Measurements from ENCODE around the gene KRTAP7-1. TPM values are rescaled to one million over a fixed set of nuclear protein-coding genes. Genes with fewer than 3 reads are reported as not detected.

The KRTAP7-1 gene, protein sequence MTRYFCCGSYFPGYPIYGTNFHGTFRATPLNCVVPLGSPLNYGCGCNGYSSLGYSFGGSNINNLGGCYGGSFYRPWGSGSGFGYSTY
- total RNA-seq: not detected in 2 replicates

DNA sequence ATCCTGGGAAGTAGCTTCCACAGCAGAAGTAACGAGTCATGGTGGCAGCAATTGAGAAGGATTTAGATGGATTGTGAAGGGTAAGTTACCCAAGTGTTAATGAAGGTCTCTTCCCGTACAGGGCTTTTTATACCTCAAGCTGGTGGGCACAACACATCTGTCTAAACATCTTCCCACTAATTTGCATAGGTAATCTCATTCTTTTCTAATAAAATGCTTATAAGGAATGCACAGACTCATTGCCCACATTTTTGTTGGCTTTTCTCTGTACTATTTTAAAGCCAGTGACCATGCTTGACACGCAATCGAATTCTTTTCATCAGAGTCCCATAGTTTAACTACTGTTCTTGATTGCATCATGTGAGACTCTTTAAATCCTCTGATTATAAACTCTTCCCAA lies at the start of gene KRTAP7-1:
Gene KRTAP7-1, minus strand, starts transcription at position 101 of the 400 bp plus-strand sequence. Its CDS starts 61 bp downstream, at position 40.
- DNase-seq (ENCODE audit: insufficient read length, low spot score, missing footprints): no peak
- Histone ChIP-seq H3K27me3 (ENCODE audit: insufficient read depth, low read length) (no peaks in the 10 kb centered on the region), H3K79me2 (ENCODE audit: insufficient read depth, low read length) (no peaks in the 10 kb centered on the region), H3K36me3 (ENCODE audit: insufficient read depth, low read length) (no peaks in the 10 kb centered on the region), H3K4me2 (ENCODE audit: insufficient read depth, low read length) (no peak within 1 kb of the TSS), H3K27ac (ENCODE audit: low read depth, low read length) (no peak within 1 kb of the TSS), H3K4me1 (ENCODE audit: insufficient read depth, low read length) (no peaks in the 10 kb centered on the region), H3K4me3 (ENCODE audit: insufficient read depth, low read length) (no peak within 1 kb of the TSS), H4K20me1 (ENCODE audit: insufficient read depth, low read length) (no peaks in the 10 kb centered on the region), H2AFZ (ENCODE audit: low read length) (no peak within 1 kb of the TSS), H3K9me3 (ENCODE audit: low read depth, low read length) (peaks cover 8% of the 10 kb centered on the region)
- TF ChIP-seq, protein P1, sequence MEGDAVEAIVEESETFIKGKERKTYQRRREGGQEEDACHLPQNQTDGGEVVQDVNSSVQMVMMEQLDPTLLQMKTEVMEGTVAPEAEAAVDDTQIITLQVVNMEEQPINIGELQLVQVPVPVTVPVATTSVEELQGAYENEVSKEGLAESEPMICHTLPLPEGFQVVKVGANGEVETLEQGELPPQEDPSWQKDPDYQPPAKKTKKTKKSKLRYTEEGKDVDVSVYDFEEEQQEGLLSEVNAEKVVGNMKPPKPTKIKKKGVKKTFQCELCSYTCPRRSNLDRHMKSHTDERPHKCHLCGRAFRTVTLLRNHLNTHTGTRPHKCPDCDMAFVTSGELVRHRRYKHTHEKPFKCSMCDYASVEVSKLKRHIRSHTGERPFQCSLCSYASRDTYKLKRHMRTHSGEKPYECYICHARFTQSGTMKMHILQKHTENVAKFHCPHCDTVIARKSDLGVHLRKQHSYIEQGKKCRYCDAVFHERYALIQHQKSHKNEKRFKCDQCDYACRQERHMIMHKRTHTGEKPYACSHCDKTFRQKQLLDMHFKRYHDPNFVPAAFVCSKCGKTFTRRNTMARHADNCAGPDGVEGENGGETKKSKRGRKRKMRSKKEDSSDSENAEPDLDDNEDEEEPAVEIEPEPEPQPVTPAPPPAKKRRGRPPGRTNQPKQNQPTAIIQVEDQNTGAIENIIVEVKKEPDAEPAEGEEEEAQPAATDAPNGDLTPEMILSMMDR (IDR thresholded peaks at IDR 0.05; ENCODE audit: extremely low read depth, low read depth, low read length): no peak

DNA sequence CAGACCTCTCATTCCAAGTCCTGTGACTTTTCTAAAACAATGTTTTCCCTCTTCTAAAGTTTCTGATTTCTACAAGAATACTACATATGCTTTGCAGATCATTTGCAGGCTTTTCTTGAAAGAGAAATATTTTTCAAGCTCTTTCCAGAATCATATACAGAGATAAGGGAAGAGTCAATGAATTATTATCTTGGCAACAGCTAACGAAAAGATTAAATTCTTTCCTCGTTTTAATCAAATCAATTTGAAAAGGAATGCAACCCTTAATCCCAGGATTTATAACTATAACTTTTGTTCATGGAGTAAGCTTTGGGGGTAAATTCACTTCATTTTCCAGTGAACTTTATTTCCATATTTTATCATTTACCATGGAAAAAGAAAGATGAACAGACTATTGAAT lies 45.0 kb upstream of the KRTAP7-1 start:
- Histone ChIP-seq H3K9me3 (ENCODE audit: low read depth, low read length) (no peaks in the 10 kb centered on the region), H3K79me2 (ENCODE audit: insufficient read depth, low read length) (no peaks in the 10 kb centered on the region), H4K20me1 (ENCODE audit: insufficient read depth, low read length) (no peaks in the 10 kb centered on the region), H2AFZ (ENCODE audit: low read length) (no peak overlapping the region), H3K4me3 (ENCODE audit: insufficient read depth, low read length) (no peak overlapping the region), H3K4me1 (ENCODE audit: insufficient read depth, low read length) (no peaks in the 10 kb centered on the region), H3K27me3 (ENCODE audit: insufficient read depth, low read length) (no peaks in the 10 kb centered on the region), H3K36me3 (ENCODE audit: insufficient read depth, low read length) (no peaks in the 10 kb centered on the region), H3K4me2 (ENCODE audit: insufficient read depth, low read length) (no peak overlapping the region), H3K27ac (ENCODE audit: low read depth, low read length) (no peak overlapping the region)
- DNase-seq (ENCODE audit: insufficient read length, low spot score, missing footprints): no peak
- TF ChIP-seq, protein P1 (IDR thresholded peaks at IDR 0.05; ENCODE audit: extremely low read depth, low read depth, low read length): no peak

DNA sequence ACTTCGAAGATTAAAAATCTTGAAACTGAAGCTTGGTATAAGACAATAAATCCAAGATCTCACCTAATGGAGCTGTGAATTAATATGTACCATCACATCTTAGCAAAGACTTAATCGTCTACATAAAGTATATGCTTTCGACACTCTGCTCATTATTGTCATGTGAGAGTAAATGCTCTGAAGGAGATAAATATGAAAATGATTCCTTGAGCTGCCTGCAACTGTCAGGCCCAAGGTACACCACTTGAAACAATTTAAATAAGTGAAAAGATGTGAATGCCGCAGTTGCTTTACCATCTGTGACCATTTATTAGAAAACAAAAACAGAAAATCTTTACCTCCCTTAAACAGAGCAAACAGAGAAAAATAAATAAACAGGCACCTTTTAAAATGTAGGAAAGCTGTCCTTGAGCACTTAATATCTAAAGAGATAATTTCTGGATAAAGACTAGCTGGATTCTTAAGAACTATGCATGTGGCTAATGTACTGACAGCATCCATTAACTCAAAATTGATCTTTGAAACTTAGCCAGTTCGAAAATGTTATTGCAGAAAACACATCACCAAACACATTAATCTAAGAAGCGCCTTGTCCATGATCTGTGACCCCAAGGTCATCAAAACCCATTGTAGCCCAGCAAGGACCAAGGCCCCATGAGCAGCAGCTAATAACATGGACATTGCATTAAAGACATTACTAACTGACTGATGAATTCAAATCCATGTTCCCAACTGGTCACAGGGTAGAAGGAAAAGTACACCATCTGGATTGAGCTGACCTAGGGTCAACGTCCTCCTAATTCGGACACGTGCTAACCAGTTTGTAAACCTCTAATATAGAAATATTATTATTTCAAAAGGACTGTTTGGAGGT lies 18.3 kb upstream of the KRTAP7-1 start:
- no peak for DNase-seq (ENCODE audit: insufficient read length, low spot score, missing footprints)
- Histone ChIP-seq H3K4me3 (ENCODE audit: insufficient read depth, low read length) (no peak overlapping the region), H3K4me2 (ENCODE audit: insufficient read depth, low read length) (no peak overlapping the region), H3K4me1 (ENCODE audit: insufficient read depth, low read length) (no peaks in the 10 kb centered on the region), H3K27me3 (ENCODE audit: insufficient read depth, low read length) (no peaks in the 10 kb centered on the region), H3K79me2 (ENCODE audit: insufficient read depth, low read length) (no peaks in the 10 kb centered on the region), H4K20me1 (ENCODE audit: insufficient read depth, low read length) (no peaks in the 10 kb centered on the region), H3K36me3 (ENCODE audit: insufficient read depth, low read length) (no peaks in the 10 kb centered on the region), H2AFZ (ENCODE audit: low read length) (no peak overlapping the region), H3K9me3 (ENCODE audit: low read depth, low read length) (peaks cover 2% of the 10 kb centered on the region), H3K27ac (ENCODE audit: low read depth, low read length) (no peak overlapping the region)
- TF ChIP-seq, protein P1 (IDR thresholded peaks at IDR 0.05; ENCODE audit: extremely low read depth, low read depth, low read length): no peak

DNA sequence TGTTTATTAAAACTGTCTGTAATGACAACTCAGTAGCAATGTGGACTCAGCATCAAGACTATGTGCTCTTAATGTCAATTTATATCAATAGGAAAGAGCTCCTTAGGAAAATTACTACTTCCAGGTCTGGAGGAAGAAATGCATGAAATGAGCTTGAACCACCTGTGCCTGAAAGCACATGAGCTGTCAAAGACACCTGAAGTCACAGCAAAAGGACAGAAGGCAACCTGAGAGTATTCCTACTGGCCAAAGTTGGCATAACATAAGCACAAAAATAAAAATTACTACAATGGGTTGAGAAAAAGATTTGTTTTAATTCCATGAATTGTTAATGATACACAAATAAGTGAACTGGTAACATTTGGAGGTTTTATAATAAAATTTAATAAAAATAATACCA lies 13.4 kb upstream of the KRTAP7-1 start:
- DNase-seq (ENCODE audit: insufficient read length, low spot score, missing footprints): no peak
- H3K79me2 ChIP-seq (ENCODE audit: insufficient read depth, low read length): no peaks in the 10 kb centered on the region
- H3K27me3 ChIP-seq (ENCODE audit: insufficient read depth, low read length): no peaks in the 10 kb centered on the region
- no peak overlapping the region for H3K4me2 ChIP-seq (ENCODE audit: insufficient read depth, low read length)
- H3K4me1 ChIP-seq (ENCODE audit: insufficient read depth, low read length): no peaks in the 10 kb centered on the region
- H4K20me1 ChIP-seq (ENCODE audit: insufficient read depth, low read length): no peaks in the 10 kb centered on the region
- H2AFZ ChIP-seq (ENCODE audit: low read length): no peak overlapping the region
- no peak overlapping the region for H3K27ac ChIP-seq (ENCODE audit: low read depth, low read length)
- TF ChIP-seq, protein P1 (IDR thresholded peaks at IDR 0.05; ENCODE audit: extremely low read depth, low read depth, low read length): no peak
- no peak overlapping the region for H3K4me3 ChIP-seq (ENCODE audit: insufficient read depth, low read length)
- H3K36me3 ChIP-seq (ENCODE audit: insufficient read depth, low read length): no peaks in the 10 kb centered on the region
- no peaks in the 10 kb centered on the region for H3K9me3 ChIP-seq (ENCODE audit: low read depth, low read length)

All from osteoblast (primary cell).